CD4-positive, CD25-positive, alpha-beta regulatory T cell (primary cell): ENCODE data around the gene SLC1A3. TPM values are rescaled to one million over a fixed set of nuclear protein-coding genes. Genes with fewer than 3 reads are reported as not detected.
A peak's percentile ranks its signal among the peaks of the same experiment; 100 is the strongest.

Experiments used
- ATAC-seq, 2 donors: fragments of 150-1000 bp; cut with Tn5 transposase; one replicate each; pipeline ENCODE4 v1.10.0; 2021; ENCODE audit warnings: low read depth in 2 of 2, moderate number of reproducible peaks in 2 of 2, moderate library complexity in 1 of 2
- DNase-seq, 3 donors: peaks; one replicate each; pipeline versions ENCODE4 v3.0.0 to v3.0.0-alpha.2; 2012 to 2022; ENCODE audit warnings: mixed read lengths in 1 of 3
- H3K27ac ChIP-seq: one replicate; pipeline ENCODE4 v1.7.0; 2013; ENCODE audit warnings: mild to moderate bottlenecking, low read length; ENCODE audit not compliant: insufficient read depth, poor library complexity, severe bottlenecking
- H3K27me3 ChIP-seq: one replicate; pipeline ENCODE4 v1.7.0; 2013; ENCODE audit warnings: low read length; ENCODE audit not compliant: control insufficient read depth, insufficient read depth
- H3K36me3 ChIP-seq: one replicate; pipeline ENCODE4 v1.7.0; 2013; ENCODE audit warnings: mild to moderate bottlenecking, low read length, moderate library complexity; ENCODE audit not compliant: control insufficient read depth, insufficient read depth
- H3K4me1 ChIP-seq: 2 replicates; pipeline ENCODE4 v1.7.0; 2013; ENCODE audit warnings: mild to moderate bottlenecking, low read length; ENCODE audit not compliant: insufficient read depth, control insufficient read depth, poor library complexity, severe bottlenecking
- H3K4me3 ChIP-seq: one replicate; pipeline ENCODE4 v1.7.0; 2013; ENCODE audit warnings: low read depth, mild to moderate bottlenecking, low read length, moderate library complexity
- H3K9me3 ChIP-seq, 2 experiments: 1 replicate in 1 of 2; 2 replicates in 1 of 2; pipeline ENCODE4 v1.7.0; 2013; ENCODE audit warnings: low read length in 2 of 2, mild to moderate bottlenecking in 1 of 2, moderate library complexity in 1 of 2; ENCODE audit not compliant: control insufficient read depth in 2 of 2
- H3K27ac Mint-ChIP-seq, 3 donors: one replicate each; pipeline ENCODE4 v1.8.0; 2020 to 2022; ENCODE audit warnings: mild to moderate bottlenecking in 3 of 3, mixed read lengths in 3 of 3, moderate library complexity in 2 of 3
- H3K27me3 Mint-ChIP-seq: one replicate; pipeline ENCODE4 v1.8.0; 2022; ENCODE audit warnings: mild to moderate bottlenecking, mixed read lengths
- H3K36me3 Mint-ChIP-seq: one replicate; pipeline ENCODE4 v1.8.0; 2020; ENCODE audit warnings: mixed read lengths
- H3K4me1 Mint-ChIP-seq, 4 donors: one replicate each; pipeline ENCODE4 v1.8.0; 2020 to 2022; ENCODE audit warnings: mixed read lengths in 4 of 4, mild to moderate bottlenecking in 1 of 4
- H3K4me3 Mint-ChIP-seq, 4 donors: one replicate each; pipeline ENCODE4 v1.8.0; 2020 to 2022; ENCODE audit warnings: mild to moderate bottlenecking in 4 of 4, mixed read lengths in 4 of 4, moderate library complexity in 3 of 4
- H3K9me3 Mint-ChIP-seq, 7 donors: one replicate each; pipeline ENCODE4 v1.8.0; 2020 to 2022; ENCODE audit warnings: mixed read lengths in 7 of 7, mild to moderate bottlenecking in 3 of 7, moderate library complexity in 2 of 7
- polyA plus RNA-seq, 4 donors: library from polyadenylated mRNA; unstranded; fragments of 300-500 nt; fragmentation: Illumina TruSeq; gene quantifications; one replicate each; pipeline ENCODE4 v1.2.3, GENCODE V29; 2021
- total RNA-seq: library from RNA; stranded (reverse); gene quantifications from one replicate; pipeline ENCODE4 v1.2.3, GENCODE V29; 2022

The SLC1A3 gene
- total and polyA plus RNA-seq, 5 donors from 2014 or later, result not detected

DNA sequence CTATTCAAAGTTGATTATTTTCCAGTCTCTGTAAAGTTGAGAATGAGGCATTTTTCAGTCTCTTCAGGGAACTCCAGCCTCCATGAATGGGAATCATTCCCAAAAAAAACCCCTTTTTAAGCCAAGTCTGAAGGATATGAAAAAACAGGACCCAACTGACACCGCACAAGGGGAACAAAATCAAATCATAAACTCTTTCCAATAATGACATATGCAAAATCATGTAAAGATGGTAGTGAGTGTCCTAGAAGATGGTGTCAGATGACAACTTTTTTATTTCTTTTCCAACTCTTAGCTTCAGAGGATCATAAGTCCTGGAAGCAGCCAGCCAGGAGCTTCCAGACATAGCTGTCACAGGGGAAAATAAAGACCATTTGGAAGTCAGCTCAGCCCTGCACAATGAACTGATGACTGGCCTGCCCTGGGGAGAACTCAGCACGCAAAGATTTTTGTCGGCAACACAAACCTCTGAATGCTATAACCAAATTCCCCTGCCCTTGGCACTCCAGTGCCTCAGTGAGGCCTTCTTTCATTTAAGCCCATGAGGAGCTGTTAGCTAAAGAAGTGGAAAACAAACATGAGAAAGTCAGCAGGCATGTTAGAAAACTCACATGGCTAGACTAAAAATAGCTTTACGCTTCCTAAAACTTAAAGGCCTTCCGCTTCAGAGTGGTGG is 85.4 kb downstream of the SLC1A3 start:
- no peak overlapping the region for H3K27ac Mint-ChIP-seq
- H3K9me3 Mint-ChIP-seq, result no peaks in the 10 kb centered on the region
- DNase-seq (no peak), ATAC-seq (no peak)
- Histone ChIP-seq H3K4me3 (no peak overlapping the region), H3K4me1 (peaks cover 10% of the 10 kb centered on the region), H3K36me3 (no peaks in the 10 kb centered on the region), H3K9me3 (no peaks in the 10 kb centered on the region), H3K27me3 (peaks cover 5% of the 10 kb centered on the region), H3K27ac (no peak overlapping the region)
- peaks cover 52% of the 10 kb centered on the region for H3K27me3 Mint-ChIP-seq
- H3K4me1 Mint-ChIP-seq, result peaks cover 0 to 10% (median 6%) of the 10 kb centered on the region in 4 donors
- H3K4me3 Mint-ChIP-seq, result peak overlapping the region in 1 of 4 donors; percentile 10
- H3K36me3 Mint-ChIP-seq, result peaks cover 3% of the 10 kb centered on the region

DNA sequence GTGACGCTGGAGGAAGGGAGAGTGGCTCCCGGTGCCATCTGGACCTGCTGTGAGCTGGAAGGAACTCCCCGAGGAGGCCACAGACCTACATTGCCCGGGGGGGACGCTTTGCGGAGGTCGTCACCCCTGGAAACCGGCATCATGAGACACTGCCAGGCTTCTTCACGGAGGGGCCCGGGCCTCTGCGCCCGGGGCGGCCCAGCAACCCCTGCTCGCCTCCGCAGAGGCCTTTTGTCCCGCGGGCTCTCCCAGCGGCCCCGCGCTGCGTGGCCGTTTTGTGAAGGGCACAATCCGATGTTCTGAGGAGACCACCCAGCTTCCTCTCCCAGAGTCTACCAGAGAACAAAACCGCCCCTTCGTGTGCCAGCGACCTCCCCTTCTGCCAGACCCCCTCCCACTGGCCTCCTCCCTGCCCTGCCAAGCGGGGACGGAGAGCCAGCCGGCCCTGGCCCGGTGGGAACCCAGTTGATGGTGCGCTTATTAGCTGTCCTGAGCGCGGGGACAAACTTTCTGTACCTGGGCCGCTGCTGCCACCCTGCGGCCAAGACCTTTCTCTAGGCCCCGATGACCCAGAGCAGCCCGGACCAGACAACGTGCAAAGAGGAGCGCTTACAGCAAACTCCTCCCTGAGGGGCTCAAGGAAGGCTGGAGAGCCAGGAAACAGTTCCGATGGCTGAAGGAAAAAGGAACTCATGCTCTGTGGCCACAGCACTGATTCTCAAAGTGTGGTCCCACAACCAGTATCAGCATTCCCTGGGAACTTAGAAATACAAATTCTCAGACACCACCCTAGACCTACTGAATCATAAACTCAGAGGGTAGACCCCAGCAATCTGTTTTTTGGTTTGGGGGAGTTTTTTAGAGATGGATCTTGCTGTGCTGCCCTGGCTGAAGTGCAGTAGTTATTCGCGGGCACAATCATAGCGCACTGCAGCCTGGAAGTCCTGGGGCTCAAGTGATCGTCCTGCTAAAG is 86.7 kb downstream of the SLC1A3 start:
- H3K27ac Mint-ChIP-seq, result no peak overlapping the region
- no peaks in the 10 kb centered on the region for H3K9me3 ChIP-seq
- H3K4me3 ChIP-seq, result no peak overlapping the region
- DNase-seq (peak in 1 of 3 donors; percentile 39), ATAC-seq (no peak)
- peaks cover 3% of the 10 kb centered on the region for H3K36me3 Mint-ChIP-seq
- H3K4me3 Mint-ChIP-seq, result peak overlapping the region in 1 of 4 donors; percentile 17
- H3K4me1 ChIP-seq, result peaks cover 10% of the 10 kb centered on the region
- peaks cover 53% of the 10 kb centered on the region for H3K27me3 Mint-ChIP-seq
- H3K36me3 ChIP-seq, result no peaks in the 10 kb centered on the region
- no peak overlapping the region for H3K27ac ChIP-seq
- H3K9me3 Mint-ChIP-seq, result no peaks in the 10 kb centered on the region
- peaks cover 5% of the 10 kb centered on the region for H3K27me3 ChIP-seq
- H3K4me1 Mint-ChIP-seq, result peaks cover 0 to 10% (median 6%) of the 10 kb centered on the region in 4 donors

DNA sequence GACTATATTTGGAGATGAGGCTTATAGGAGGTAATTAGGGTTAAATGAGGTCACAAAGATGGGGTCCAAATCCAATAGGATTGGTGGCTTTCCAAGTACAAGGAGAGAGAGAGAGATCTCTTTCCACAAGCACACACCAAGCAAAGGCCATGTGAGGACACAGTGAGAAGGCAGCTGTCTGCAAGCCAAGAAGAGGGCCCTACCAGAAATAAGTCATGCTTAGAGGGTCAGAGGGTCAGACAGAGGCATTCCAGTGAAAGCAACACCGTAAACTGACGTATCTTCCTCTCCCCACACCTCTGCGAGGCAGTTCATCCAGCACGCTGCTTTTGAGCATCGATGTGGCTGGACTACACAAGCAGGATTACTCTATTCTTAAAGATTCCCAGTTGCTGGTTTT is 87.9 kb downstream of the SLC1A3 start:
- Mint-ChIP-seq H3K4me1 (peaks cover 0 to 10% (median 6%) of the 10 kb centered on the region in 4 donors), H3K4me3 (no peak overlapping the region), H3K27me3 (peaks cover 52% of the 10 kb centered on the region), H3K36me3 (peaks cover 3% of the 10 kb centered on the region), H3K27ac (no peak overlapping the region), H3K9me3 (no peaks in the 10 kb centered on the region)
- Histone ChIP-seq H3K36me3 (no peaks in the 10 kb centered on the region), H3K9me3 (no peaks in the 10 kb centered on the region), H3K27ac (no peak overlapping the region), H3K27me3 (peaks cover 5% of the 10 kb centered on the region), H3K4me1 (peaks cover 10% of the 10 kb centered on the region), H3K4me3 (no peak overlapping the region)
- DNase-seq (no peak), ATAC-seq (no peak)

DNA sequence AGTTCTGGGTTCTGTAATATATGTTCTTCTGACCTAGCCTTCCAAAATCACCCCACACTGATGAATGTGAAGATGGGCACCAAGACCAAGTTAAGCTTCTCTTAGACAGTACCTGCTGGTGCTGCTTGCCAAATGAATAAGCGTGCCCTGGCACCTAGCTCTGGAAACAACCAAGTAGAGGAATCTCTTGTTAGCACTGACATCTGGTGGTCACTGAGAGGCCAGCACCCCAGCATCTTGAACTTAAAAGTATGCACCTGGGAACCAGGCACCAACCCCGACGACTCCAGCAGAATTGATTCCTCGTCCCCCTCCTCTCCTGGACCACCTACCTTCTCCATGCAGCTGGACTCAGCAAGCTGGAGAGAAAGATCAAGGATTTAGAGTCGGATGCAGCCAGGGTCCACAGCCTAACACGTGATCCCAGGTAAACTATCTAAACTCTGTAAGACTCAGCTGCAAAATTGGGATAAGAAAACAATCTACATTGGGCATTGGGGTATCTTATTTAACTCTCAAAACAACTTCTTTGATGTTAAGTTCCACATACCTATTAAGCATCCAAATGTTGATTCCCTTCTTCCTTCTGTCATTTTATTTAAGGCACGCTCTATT is 89.8 kb downstream of the SLC1A3 start:
- DNase-seq (peak in 2 of 3 donors; percentile 11 to 58), ATAC-seq (peak in 1 of 2 donors; percentile 42)
- no peaks in the 10 kb centered on the region for H3K9me3 ChIP-seq
- Mint-ChIP-seq H3K36me3 (peaks cover 3% of the 10 kb centered on the region), H3K27me3 (peaks cover 39% of the 10 kb centered on the region), H3K9me3 (peaks cover 0 to 2% (median 0%) of the 10 kb centered on the region in 7 donors), H3K27ac (no peak overlapping the region), H3K4me3 (no peak overlapping the region), H3K4me1 (no peaks in the 10 kb centered on the region)
- no peak overlapping the region for H3K27ac ChIP-seq
- no peaks in the 10 kb centered on the region for H3K36me3 ChIP-seq
- H3K27me3 ChIP-seq, result peaks cover under 1% of the 10 kb centered on the region
- H3K4me3 ChIP-seq, result no peak overlapping the region
- no peaks in the 10 kb centered on the region for H3K4me1 ChIP-seq

DNA sequence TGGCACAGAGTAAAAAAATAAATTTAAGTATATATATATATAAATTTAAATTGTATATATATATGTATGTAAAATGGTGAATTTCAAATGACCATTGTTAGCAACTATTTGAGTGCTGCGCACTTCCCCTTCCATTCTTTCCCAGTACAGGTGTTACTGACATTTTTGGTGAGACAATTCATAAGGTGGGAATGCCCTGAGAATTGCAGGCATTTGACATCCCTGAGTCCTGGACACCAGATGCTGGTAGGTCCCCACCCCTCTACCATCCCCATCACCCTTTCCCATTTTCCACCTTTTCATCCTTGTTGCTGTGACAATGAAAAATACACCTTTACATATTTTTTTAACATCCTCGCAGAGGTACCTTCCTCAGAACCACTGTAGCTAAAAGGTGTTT is 91.6 kb downstream of the SLC1A3 start:
- ATAC-seq (no peak), DNase-seq (no peak)
- Mint-ChIP-seq H3K27ac (no peak overlapping the region), H3K4me3 (no peak overlapping the region), H3K27me3 (peaks cover 25% of the 10 kb centered on the region), H3K36me3 (peaks cover 3% of the 10 kb centered on the region), H3K4me1 (no peaks in the 10 kb centered on the region), H3K9me3 (peaks cover 0 to 4% (median 0%) of the 10 kb centered on the region in 7 donors)
- H3K4me1 ChIP-seq, result no peaks in the 10 kb centered on the region
- no peak overlapping the region for H3K4me3 ChIP-seq
- H3K27me3 ChIP-seq, result peaks cover 1% of the 10 kb centered on the region
- no peaks in the 10 kb centered on the region for H3K36me3 ChIP-seq
- no peak overlapping the region for H3K27ac ChIP-seq
- no peaks in the 10 kb centered on the region for H3K9me3 ChIP-seq

DNA sequence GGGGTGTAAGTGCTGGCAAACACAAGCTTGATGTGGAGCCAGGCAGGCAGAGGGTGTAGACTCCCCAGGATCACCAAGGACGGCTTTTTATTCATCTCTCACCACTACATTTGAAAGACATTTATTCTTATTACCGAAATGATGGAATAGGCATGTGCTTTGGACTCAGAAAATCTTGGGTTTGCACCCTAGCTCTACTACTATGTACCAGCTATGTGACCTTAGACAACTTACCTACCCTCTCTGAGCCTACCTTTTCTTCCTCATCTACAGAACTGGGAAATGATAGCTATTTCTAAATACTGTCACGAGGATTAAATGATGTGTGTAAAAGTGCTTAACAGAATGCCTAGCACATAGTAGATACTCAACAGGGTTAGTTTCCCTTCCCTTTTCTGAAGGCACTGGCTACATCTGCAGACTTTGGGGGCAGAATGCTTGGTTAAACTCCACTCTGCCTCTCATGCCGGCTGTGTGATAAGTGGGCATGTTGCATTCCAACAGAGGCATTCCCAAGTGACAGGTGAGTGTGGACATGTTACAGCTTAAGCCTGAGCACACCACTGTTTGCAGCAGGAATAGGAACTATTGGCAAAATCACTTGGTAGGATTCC is 94.8 kb downstream of the SLC1A3 start:
- Histone ChIP-seq H3K4me3 (no peak overlapping the region), H3K27me3 (peaks cover 1% of the 10 kb centered on the region), H3K4me1 (no peaks in the 10 kb centered on the region), H3K36me3 (peaks cover 2% of the 10 kb centered on the region), H3K9me3 (no peaks in the 10 kb centered on the region), H3K27ac (no peak overlapping the region)
- Mint-ChIP-seq H3K36me3 (peaks cover 3% of the 10 kb centered on the region), H3K4me1 (no peaks in the 10 kb centered on the region), H3K27me3 (peaks cover 8% of the 10 kb centered on the region), H3K27ac (no peak overlapping the region), H3K9me3 (peaks cover 0 to 4% (median 0%) of the 10 kb centered on the region in 7 donors), H3K4me3 (no peak overlapping the region)
- no peak for DNase-seq
- no peak for ATAC-seq

DNA sequence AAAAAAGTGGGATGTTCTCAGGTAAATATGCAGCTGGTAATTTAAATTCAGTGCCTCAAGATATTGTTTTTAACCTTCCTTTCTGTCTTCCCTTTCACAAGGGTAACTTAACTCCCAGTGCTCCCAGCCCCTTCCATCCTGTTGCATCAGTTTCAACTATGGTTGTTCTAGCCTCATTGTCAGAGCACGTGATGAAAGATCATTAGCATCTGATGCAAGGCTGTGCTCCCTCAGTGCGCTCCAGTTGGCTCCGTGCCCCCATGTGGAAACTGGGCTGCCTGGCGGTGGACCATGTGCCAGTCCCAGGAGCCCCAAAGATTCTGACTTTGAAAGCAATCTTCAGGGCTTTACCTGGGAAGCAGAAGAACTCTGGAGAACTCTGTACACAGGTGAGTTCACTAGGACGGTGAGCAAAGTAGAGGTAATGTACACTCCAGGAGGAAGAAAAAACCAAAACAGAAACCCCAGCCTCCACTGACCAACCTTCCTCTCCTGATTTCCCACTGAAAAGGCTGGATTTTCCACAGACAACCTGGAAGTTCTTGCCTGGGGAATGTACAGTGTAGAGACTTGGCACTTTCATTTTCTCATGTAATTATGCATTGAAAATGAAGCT is 96.9 kb downstream of the SLC1A3 start:
- Mint-ChIP-seq H3K4me3 (no peak overlapping the region), H3K27me3 (peaks cover 11% of the 10 kb centered on the region), H3K36me3 (peaks cover 3% of the 10 kb centered on the region), H3K27ac (no peak overlapping the region), H3K4me1 (no peaks in the 10 kb centered on the region), H3K9me3 (peaks cover 0 to 8% (median 2%) of the 10 kb centered on the region in 7 donors)
- Histone ChIP-seq H3K27ac (no peak overlapping the region), H3K27me3 (peaks cover 1% of the 10 kb centered on the region), H3K9me3 (no peaks in the 10 kb centered on the region), H3K4me1 (no peaks in the 10 kb centered on the region), H3K36me3 (peaks cover 2% of the 10 kb centered on the region), H3K4me3 (no peak overlapping the region)
- ATAC-seq, result no peak
- DNase-seq, result no peak
